ENCODE results near the gene MARCKSL1.

The MARCKSL1 gene

DNA sequence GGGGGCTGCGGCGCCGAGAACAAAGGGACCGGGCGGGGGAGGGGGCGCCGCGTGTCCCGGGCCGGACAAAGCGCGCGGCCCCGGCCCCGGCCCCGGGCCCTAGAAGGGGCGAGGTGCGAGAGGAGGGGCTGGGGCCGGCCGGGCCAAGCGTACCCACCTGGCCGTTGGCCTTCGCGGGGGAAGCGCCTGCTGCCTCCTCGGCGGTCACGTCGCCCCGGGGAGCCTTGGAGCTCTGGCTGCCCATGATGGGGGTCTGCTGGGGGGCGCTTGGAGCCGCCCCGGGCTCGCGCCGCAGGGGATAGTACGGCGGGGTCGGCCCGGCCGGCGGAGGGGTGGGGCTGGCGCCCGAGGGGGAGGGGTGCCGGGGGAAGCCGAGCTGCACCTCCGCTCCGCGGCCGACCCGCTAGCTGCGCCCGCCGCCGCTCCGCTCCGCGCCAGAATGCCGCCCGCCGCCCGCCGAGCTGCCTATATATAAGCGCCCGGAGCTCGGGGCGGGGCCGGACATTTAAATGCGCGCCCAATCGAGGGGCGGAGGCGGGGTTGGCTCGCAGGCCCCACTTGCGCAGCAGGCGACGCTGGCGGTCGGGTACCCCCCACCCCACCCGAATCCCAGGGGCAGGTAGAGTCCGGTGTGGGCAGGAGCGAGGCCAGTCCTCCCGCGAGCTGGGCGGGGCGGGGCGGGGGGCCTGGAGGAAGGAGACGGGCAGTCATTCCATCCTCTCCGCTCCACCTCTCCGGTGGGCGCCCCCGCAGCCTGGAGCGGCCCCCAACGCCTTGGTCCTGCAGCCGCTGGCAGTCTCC is at the start of gene MARCKSL1:
Gene MARCKSL1, minus strand, starts transcription at position 444 of the 801 bp plus-strand sequence. Its CDS starts 200 bp downstream, at position 244.
- Histone ChIP-seq H3K36me3 (ENCODE audit: control insufficient read depth, insufficient read depth, low read length) (peaks cover 13% of the 10 kb centered on the region), H3K9ac (ENCODE audit: low read length) (no peak within 1 kb of the TSS), H3K27ac (ENCODE audit: low read depth, low read length) (no peak within 1 kb of the TSS), H3K4me3 (ENCODE audit: low read length) (peak within 1 kb of the TSS; percentile 73), H3K27me3 (ENCODE audit: control insufficient read depth, insufficient read depth, low read length) (no peaks in the 10 kb centered on the region), H3K4me1 (ENCODE audit: control insufficient read depth, insufficient read depth, low read length) (peaks cover 3% of the 10 kb centered on the region)

DNA sequence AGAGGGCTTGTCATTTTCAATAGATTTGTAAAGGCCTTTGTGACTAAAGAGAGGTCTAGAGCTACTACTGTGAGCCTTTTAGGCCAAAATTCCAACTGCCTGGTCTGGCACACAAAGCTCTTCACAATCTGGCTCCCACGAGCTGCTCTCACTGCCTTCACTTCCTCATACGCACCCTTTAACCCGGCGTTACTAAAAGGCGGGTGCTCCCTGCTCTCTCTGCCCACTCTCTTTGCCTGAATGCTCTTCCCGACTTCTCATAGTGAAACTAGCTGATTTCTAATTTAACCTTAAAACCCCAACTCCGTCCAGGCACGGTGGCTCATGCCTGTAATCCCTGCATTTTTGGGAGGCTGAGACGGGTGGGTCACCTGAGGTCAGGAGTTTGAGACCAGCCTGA is 44.0 kb upstream of the MARCKSL1 start:
- Histone ChIP-seq H3K27ac (ENCODE audit: low read depth, low read length) (no peak overlapping the region), H3K4me3 (ENCODE audit: low read length) (no peak overlapping the region), H3K9ac (ENCODE audit: low read length) (no peak overlapping the region), H3K36me3 (ENCODE audit: control insufficient read depth, insufficient read depth, low read length) (peaks cover 67% of the 10 kb centered on the region), H3K4me1 (ENCODE audit: control insufficient read depth, insufficient read depth, low read length) (no peaks in the 10 kb centered on the region), H3K27me3 (ENCODE audit: control insufficient read depth, insufficient read depth, low read length) (no peaks in the 10 kb centered on the region)

DNA sequence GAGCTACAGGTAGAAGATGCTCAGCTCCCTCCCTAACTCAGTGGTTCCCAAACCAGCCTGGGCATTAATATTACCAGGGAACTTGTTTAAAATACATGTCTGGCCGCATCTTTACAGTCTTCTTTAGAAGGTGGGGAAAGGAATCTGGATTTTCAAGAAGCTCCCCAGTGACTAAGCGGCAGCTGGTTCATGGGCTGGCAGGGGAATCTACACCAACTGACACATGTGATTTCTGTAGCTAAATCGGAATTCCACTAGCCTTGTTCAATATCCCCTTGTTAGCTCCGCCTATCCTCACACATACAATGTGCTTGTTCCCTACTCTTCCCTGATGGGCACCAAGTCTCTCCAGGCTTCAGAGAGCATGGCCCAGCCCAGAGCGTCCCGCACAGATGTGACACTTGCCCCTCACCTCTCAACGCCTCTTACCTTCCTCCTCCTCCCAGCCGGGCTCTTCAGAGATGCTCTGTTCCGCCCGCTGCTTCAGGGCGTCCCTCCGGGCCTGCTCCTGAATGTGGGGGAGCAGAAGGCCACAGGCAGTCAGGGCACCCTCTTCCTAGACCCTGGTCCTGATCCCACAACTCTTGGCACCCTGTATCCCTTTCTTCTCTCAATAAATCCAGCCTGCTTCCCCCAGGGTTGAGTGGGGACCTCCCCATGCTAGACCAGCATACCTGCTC is 41.6 kb upstream of the MARCKSL1 start:
- H3K4me3 ChIP-seq (ENCODE audit: low read length): no peak overlapping the region
- H3K27ac ChIP-seq (ENCODE audit: low read depth, low read length): no peak overlapping the region
- peaks cover 66% of the 10 kb centered on the region for H3K36me3 ChIP-seq (ENCODE audit: control insufficient read depth, insufficient read depth, low read length)
- no peaks in the 10 kb centered on the region for H3K4me1 ChIP-seq (ENCODE audit: control insufficient read depth, insufficient read depth, low read length)
- H3K27me3 ChIP-seq (ENCODE audit: control insufficient read depth, insufficient read depth, low read length): no peaks in the 10 kb centered on the region
- H3K9ac ChIP-seq (ENCODE audit: low read length): no peak overlapping the region

DNA sequence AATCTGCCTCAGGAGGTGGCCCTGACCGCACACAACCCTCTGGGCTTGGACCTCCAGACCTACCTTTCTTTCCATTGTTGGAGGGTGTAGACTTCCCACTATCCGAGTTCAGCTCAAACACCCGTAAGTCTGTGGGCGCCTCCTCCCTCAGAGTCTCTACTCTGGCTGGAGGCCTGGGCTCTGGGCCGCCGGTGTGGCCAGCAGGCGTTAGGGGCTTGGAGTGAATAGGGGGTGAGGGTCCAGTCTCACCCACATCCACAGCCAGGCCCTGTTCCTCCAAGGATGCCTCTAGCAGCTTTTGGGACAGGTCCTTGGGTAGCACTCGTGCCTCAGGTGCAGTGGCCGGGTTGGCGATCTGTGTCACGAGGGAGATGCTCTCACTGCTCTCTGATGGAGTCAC is 40.2 kb upstream of the MARCKSL1 start:
- Histone ChIP-seq H3K9ac (ENCODE audit: low read length) (no peak overlapping the region), H3K4me3 (ENCODE audit: low read length) (no peak overlapping the region), H3K4me1 (ENCODE audit: control insufficient read depth, insufficient read depth, low read length) (no peaks in the 10 kb centered on the region), H3K36me3 (ENCODE audit: control insufficient read depth, insufficient read depth, low read length) (peaks cover 72% of the 10 kb centered on the region), H3K27me3 (ENCODE audit: control insufficient read depth, insufficient read depth, low read length) (no peaks in the 10 kb centered on the region), H3K27ac (ENCODE audit: low read depth, low read length) (no peak overlapping the region)

DNA sequence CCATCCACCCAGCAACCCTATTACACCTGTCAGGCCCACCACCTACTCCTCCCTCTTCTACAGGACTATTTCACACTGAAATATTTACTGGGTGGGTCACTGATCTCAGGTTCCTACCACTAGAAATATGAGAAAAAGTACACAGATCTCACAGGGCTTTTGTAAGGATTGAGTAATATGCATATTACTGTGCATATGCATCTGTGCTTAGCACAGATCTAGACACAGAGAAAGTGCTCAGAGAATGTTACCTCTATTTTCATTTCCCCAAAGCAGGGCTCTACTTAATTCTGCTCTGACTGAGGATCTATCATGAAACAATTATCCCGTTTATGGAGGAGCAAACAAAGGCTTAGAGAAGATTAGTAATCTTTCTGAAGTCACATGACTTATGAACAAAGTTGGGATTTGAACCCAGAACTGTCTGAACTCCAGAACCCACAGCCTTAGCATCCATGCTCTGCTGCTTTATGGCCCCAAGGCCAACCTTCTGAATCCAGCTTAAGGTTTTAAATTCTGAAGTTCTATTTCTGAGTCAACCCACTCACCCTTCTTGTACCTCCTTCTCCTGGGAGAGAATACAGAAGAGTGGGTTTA is 38.1 kb upstream of the MARCKSL1 start:
- no peak overlapping the region for H3K27ac ChIP-seq (ENCODE audit: low read depth, low read length)
- H3K27me3 ChIP-seq (ENCODE audit: control insufficient read depth, insufficient read depth, low read length): no peaks in the 10 kb centered on the region
- no peak overlapping the region for H3K9ac ChIP-seq (ENCODE audit: low read length)
- peaks cover 55% of the 10 kb centered on the region for H3K36me3 ChIP-seq (ENCODE audit: control insufficient read depth, insufficient read depth, low read length)
- H3K4me3 ChIP-seq (ENCODE audit: low read length): no peak overlapping the region
- no peaks in the 10 kb centered on the region for H3K4me1 ChIP-seq (ENCODE audit: control insufficient read depth, insufficient read depth, low read length)

DNA sequence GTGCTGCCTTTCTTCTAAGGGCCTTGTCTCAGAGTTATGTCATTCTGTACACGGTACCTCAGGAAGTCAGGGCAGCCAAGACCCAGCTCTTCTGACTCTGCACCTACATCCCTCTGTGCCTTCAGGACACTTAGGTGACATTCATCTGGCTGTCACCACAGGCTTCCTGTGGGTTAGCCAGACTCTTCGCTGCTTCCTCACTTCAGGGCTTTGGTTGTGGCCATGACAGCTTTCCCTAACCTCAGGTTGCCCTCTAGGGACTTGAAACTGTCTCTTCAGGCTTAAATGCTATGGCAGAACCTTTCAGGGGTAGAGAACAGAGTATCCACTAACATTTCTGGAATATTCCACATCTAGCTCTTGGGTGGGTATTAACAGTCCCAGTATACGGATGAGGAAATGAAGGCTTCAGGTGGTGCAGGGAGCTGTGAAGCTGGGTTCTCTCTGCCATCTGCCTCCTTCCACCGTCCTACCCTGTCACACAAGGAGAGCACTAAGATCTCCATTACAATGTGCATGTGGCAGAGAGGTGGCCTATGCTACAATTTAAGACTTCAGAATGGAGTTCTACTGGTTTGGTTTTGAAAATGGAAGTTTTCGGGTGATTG is 36.2 kb upstream of the MARCKSL1 start:
- Histone ChIP-seq H3K27me3 (ENCODE audit: control insufficient read depth, insufficient read depth, low read length) (no peaks in the 10 kb centered on the region), H3K9ac (ENCODE audit: low read length) (no peak overlapping the region), H3K36me3 (ENCODE audit: control insufficient read depth, insufficient read depth, low read length) (peaks cover 52% of the 10 kb centered on the region), H3K4me1 (ENCODE audit: control insufficient read depth, insufficient read depth, low read length) (no peaks in the 10 kb centered on the region), H3K4me3 (ENCODE audit: low read length) (no peak overlapping the region), H3K27ac (ENCODE audit: low read depth, low read length) (no peak overlapping the region)

- no peak overlapping the region for H3K4me3 ChIP-seq (ENCODE audit: low read length)
- no peaks in the 10 kb centered on the region for H3K4me1 ChIP-seq (ENCODE audit: control insufficient read depth, insufficient read depth, low read length)
- peaks cover 42% of the 10 kb centered on the region for H3K36me3 ChIP-seq (ENCODE audit: control insufficient read depth, insufficient read depth, low read length)
- no peak overlapping the region for H3K9ac ChIP-seq (ENCODE audit: low read length)
- no peaks in the 10 kb centered on the region for H3K27me3 ChIP-seq (ENCODE audit: control insufficient read depth, insufficient read depth, low read length)
- H3K27ac ChIP-seq (ENCODE audit: low read depth, low read length): no peak overlapping the region
These were observed 32.0 kb upstream of the MARCKSL1 start for GRCh38 chr1:32367912-32368635.

- Histone ChIP-seq H3K4me1 (ENCODE audit: control insufficient read depth, insufficient read depth, low read length) (no peaks in the 10 kb centered on the region), H3K36me3 (ENCODE audit: control insufficient read depth, insufficient read depth, low read length) (peaks cover 29% of the 10 kb centered on the region), H3K4me3 (ENCODE audit: low read length) (no peak overlapping the region), H3K27me3 (ENCODE audit: control insufficient read depth, insufficient read depth, low read length) (no peaks in the 10 kb centered on the region), H3K9ac (ENCODE audit: low read length) (no peak overlapping the region), H3K27ac (ENCODE audit: low read depth, low read length) (no peak overlapping the region)
These were observed 29.4 kb upstream of the MARCKSL1 start for GRCh38 chr1:32365445-32365844.

GRCh38 chr1:32364836-32365235 is 28.8 kb upstream of the MARCKSL1 start:
- Histone ChIP-seq H3K36me3 (ENCODE audit: control insufficient read depth, insufficient read depth, low read length) (peaks cover 29% of the 10 kb centered on the region), H3K27ac (ENCODE audit: low read depth, low read length) (no peak overlapping the region), H3K27me3 (ENCODE audit: control insufficient read depth, insufficient read depth, low read length) (no peaks in the 10 kb centered on the region), H3K9ac (ENCODE audit: low read length) (no peak overlapping the region), H3K4me1 (ENCODE audit: control insufficient read depth, insufficient read depth, low read length) (no peaks in the 10 kb centered on the region), H3K4me3 (ENCODE audit: low read length) (no peak overlapping the region)

DNA sequence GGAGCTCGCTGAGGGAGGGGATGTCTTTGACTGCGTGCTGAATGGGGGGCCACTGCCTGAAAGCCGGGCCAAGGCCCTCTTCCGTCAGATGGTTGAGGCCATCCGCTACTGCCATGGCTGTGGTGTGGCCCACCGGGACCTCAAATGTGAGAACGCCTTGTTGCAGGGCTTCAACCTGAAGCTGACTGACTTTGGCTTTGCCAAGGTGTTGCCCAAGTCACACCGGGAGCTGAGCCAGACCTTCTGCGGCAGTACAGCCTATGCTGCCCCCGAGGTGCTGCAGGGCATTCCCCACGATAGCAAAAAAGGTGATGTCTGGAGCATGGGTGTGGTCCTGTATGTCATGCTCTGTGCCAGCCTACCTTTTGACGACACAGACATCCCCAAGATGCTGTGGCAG is 27.7 kb upstream of the MARCKSL1 start:
- Histone ChIP-seq H3K27me3 (ENCODE audit: control insufficient read depth, insufficient read depth, low read length) (no peaks in the 10 kb centered on the region), H3K4me3 (ENCODE audit: low read length) (no peak overlapping the region), H3K27ac (ENCODE audit: low read depth, low read length) (no peak overlapping the region), H3K9ac (ENCODE audit: low read length) (no peak overlapping the region), H3K36me3 (ENCODE audit: control insufficient read depth, insufficient read depth, low read length) (peaks cover 25% of the 10 kb centered on the region), H3K4me1 (ENCODE audit: control insufficient read depth, insufficient read depth, low read length) (no peaks in the 10 kb centered on the region)

DNA sequence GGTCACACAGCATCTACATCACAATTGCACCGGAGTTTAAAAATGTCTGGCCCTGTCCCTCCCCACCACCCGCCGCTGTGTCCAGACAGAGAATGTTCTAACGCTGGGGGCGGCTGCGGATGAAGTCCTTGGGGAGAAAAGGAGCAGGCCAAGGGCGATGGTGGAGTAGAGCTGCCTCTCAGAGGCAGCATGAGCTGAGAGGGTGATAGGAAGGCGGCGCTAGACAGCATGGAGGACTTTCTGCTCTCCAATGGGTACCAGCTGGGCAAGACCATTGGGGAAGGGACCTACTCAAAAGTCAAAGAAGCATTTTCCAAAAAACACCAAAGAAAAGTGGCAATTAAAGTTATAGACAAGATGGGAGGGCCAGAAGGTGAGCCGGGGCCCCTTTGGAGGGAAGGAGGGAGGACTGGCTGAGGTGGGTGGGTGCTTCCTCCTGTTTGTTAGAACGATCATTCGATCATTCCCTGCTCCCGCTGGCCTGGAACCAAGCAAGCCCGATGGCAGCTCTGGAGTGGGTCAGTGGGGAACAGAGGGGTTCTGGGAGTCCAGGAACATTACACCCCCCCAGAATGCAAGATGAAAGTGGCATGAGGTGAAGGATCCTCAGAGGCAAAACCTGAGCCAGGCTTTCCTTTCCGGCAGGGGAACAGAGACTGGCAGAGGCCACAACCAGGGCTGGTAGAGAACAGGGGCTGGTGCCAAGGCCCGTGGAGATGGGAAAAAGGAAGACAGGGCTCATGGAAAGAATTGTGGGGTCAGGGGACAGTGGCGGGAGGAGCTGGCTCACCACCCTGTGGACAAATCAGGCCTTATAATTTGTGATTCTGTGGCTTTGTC is 26.7 kb upstream of the MARCKSL1 start, which contains the start of the genes FAM229A and TSSK3:
Gene FAM229A, minus strand, starts transcription at position 12 of the 840 bp plus-strand sequence. CDS start 394 bp downstream, outside the sequence.
Gene TSSK3, plus strand, starts transcription at position 66 of the 840 bp plus-strand sequence. Its CDS starts 163 bp downstream, at position 229.
- Histone ChIP-seq H3K27me3 (ENCODE audit: control insufficient read depth, insufficient read depth, low read length) (no peaks in the 10 kb centered on the region), H3K4me1 (ENCODE audit: control insufficient read depth, insufficient read depth, low read length) (no peaks in the 10 kb centered on the region), H3K27ac (ENCODE audit: low read depth, low read length) (no peak within 1 kb of the TSS), H3K36me3 (ENCODE audit: control insufficient read depth, insufficient read depth, low read length) (peaks cover 18% of the 10 kb centered on the region), H3K9ac (ENCODE audit: low read length) (no peak within 1 kb of the TSS), H3K4me3 (ENCODE audit: low read length) (peak within 1 kb of the TSS; percentile 52)

Data from rectal smooth muscle tissue (tissue), 1 donor.